ENCODE results near the gene TOM1L1. TPM values are rescaled to one million over a fixed set of nuclear protein-coding genes. Genes with fewer than 3 reads are reported as not detected.

Gene TOM1L1
- total RNA-seq, 2 donors from 2014 or later: 52.8 to 81.3 TPM

- Histone ChIP-seq H3K9me3 (no peaks in the 10 kb centered on the region), H3K27ac (no peak overlapping the region), H3K27me3 (replicated peaks; ENCODE audit: insufficient read depth) (no peaks in the 10 kb centered on the region), H3K4me3 (no peak overlapping the region), H3K4me1 (replicated peaks) (no peaks in the 10 kb centered on the region), H3K36me3 (no peaks in the 10 kb centered on the region)
- intact Hi-C loops (cut with DNase I): no loop called here
- no peak for DNase-seq (ENCODE audit: low spot score)
- TF ChIP-seq POLR2A (IDR thresholded peaks at IDR 0.05): no peak
- TF ChIP-seq CTCF (IDR thresholded peaks at IDR 0.05): no peak
- TF ChIP-seq POLR2AphosphoS5 (IDR thresholded peaks at IDR 0.05): no peak
- WGBS: 92% methylated on average over 1 of the region's 1 CpG
Observed at GRCh38 chr17:54937426-54937825, 36.8 kb downstream of the TOM1L1 start.

GRCh38 chr17:54941285-54941684, 40.6 kb downstream of the TOM1L1 start:
- no peak overlapping the region for H3K4me3 ChIP-seq
- intact Hi-C loops (cut with DNase I): no loop called here
- H3K4me1 ChIP-seq (replicated peaks): no peaks in the 10 kb centered on the region
- no peaks in the 10 kb centered on the region for H3K27me3 ChIP-seq (replicated peaks; ENCODE audit: insufficient read depth)
- 89% methylated on average over 1 of the region's 1 CpG for WGBS
- no peak overlapping the region for H3K27ac ChIP-seq
- no peak for DNase-seq (ENCODE audit: low spot score)
- no peaks in the 10 kb centered on the region for H3K9me3 ChIP-seq
- no peaks in the 10 kb centered on the region for H3K36me3 ChIP-seq
- TF ChIP-seq POLR2AphosphoS5 (IDR thresholded peaks at IDR 0.05) (no peak), POLR2A (IDR thresholded peaks at IDR 0.05) (no peak), CTCF (IDR thresholded peaks at IDR 0.05) (no peak)

GRCh38 chr17:54944796-54945195, 44.1 kb downstream of the TOM1L1 start:
- intact Hi-C loops (cut with DNase I): no loop called here
- TF ChIP-seq POLR2AphosphoS5 (IDR thresholded peaks at IDR 0.05) (no peak), POLR2A (IDR thresholded peaks at IDR 0.05) (no peak), CTCF (IDR thresholded peaks at IDR 0.05) (no peak)
- WGBS: 95% methylated on average over 1 of the region's 1 CpG

GRCh38 chr17:54945231-54945630, 44.6 kb downstream of the TOM1L1 start:
- DNase-seq (ENCODE audit: low spot score): no peak
- no peak for TF ChIP-seq POLR2AphosphoS5 (IDR thresholded peaks at IDR 0.05)
- TF ChIP-seq POLR2A (IDR thresholded peaks at IDR 0.05): no peak
- Histone ChIP-seq H3K4me1 (replicated peaks) (no peaks in the 10 kb centered on the region), H3K9me3 (no peaks in the 10 kb centered on the region), H3K27me3 (replicated peaks; ENCODE audit: insufficient read depth) (no peaks in the 10 kb centered on the region), H3K36me3 (no peaks in the 10 kb centered on the region), H3K27ac (no peak overlapping the region), H3K4me3 (no peak overlapping the region)
- intact Hi-C loops (cut with DNase I): no loop called here
- WGBS: 83% methylated on average over 1 of the region's 1 CpG

More at GRCh38 chr17:54944796-54945195, 44.1 kb downstream of the TOM1L1 start:
- DNase-seq (ENCODE audit: low spot score): no peak
- H3K27me3 ChIP-seq (replicated peaks; ENCODE audit: insufficient read depth): no peaks in the 10 kb centered on the region
- H3K4me3 ChIP-seq: no peak overlapping the region
- H3K9me3 ChIP-seq: no peaks in the 10 kb centered on the region
- no peak overlapping the region for H3K27ac ChIP-seq
- H3K36me3 ChIP-seq: no peaks in the 10 kb centered on the region
- H3K4me1 ChIP-seq (replicated peaks): no peaks in the 10 kb centered on the region

GRCh38 chr17:54945671-54946070, 45.0 kb downstream of the TOM1L1 start:
- no peak overlapping the region for H3K4me3 ChIP-seq
- TF ChIP-seq POLR2A (IDR thresholded peaks at IDR 0.05) (no peak), POLR2AphosphoS5 (IDR thresholded peaks at IDR 0.05) (no peak), CTCF (IDR thresholded peaks at IDR 0.05) (no peak)
- 94% methylated on average over 1 of the region's 1 CpG for WGBS

More at GRCh38 chr17:54945671-54946070, 45.0 kb downstream of the TOM1L1 start:
- intact Hi-C loops (cut with DNase I): no loop called here
- Histone ChIP-seq H3K36me3 (no peaks in the 10 kb centered on the region), H3K27ac (no peak overlapping the region), H3K9me3 (no peaks in the 10 kb centered on the region), H3K4me1 (replicated peaks) (no peaks in the 10 kb centered on the region), H3K27me3 (replicated peaks; ENCODE audit: insufficient read depth) (no peaks in the 10 kb centered on the region)
- no peak for DNase-seq (ENCODE audit: low spot score)
